Memory B cell (primary cell): ENCODE data around the gene AFAP1L2.
"Not testable (repeated sequence)": the region's sequence is repeated elsewhere in the genome, so short reads cannot be mapped to it uniquely, and the experiment has no call there.

ENCODE experiments used
- ATAC-seq: fragments of 150-1000 bp; cut with Tn5 transposase; 2 replicates; pipeline ENCODE4 v1.10.0; 2021; ENCODE audit warnings: low read depth, mild to moderate bottlenecking, moderate library complexity
- DNase-seq, 2 donors: peaks; one replicate each; pipeline ENCODE4 v3.0.0; 2022; ENCODE audit warnings: low spot score in 2 of 2
- H3K27ac Mint-ChIP-seq: one replicate; pipeline ENCODE4 v1.8.0; 2022; ENCODE audit warnings: mild to moderate bottlenecking, moderate library complexity, mixed read lengths
- H3K27me3 Mint-ChIP-seq: one replicate; pipeline ENCODE4 v1.8.0; 2022; ENCODE audit warnings: mixed read lengths
- H3K36me3 Mint-ChIP-seq: one replicate; pipeline ENCODE4 v1.8.0; 2022; ENCODE audit warnings: mild to moderate bottlenecking, mixed read lengths
- H3K4me1 Mint-ChIP-seq: one replicate; pipeline ENCODE4 v1.8.0; 2022; ENCODE audit warnings: mixed read lengths
- H3K4me3 Mint-ChIP-seq: one replicate; pipeline ENCODE4 v1.8.0; 2022; ENCODE audit warnings: mild to moderate bottlenecking, moderate library complexity, mixed read lengths
- H3K9me3 Mint-ChIP-seq: one replicate; pipeline ENCODE4 v1.8.0; 2022; ENCODE audit warnings: mixed read lengths

Gene AFAP1L2

DNA sequence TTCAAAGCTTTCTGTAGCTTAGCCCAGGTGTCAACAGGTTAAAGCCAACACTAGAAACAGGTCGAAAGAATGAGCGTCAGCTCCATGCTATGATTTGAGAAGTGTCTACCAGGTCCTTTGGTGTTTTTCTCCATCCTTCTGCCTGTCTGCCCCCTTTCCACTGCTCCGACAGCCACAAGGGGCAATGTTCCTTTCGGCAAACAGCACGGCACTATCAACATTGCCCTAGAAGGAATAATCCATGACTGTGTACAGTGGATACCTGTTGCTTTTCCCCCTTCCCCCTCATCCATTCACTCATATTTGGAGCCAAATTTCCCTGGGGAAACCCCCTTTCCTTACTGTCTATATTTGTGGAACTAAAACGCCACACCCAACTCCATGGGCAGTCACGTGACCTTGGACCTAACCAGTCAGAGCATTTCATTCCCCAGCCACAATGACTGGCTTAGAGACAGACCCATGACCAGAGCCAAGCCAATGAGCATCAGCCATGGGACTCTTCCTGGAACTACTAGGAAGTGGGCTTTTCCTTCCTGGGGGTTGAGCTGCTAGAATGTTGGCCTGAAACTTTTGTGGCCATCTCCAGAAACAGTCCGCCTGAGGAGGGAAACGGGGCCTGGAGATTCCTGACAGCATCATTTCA lies 51.5 kb downstream of the AFAP1L2 start:
- Mint-ChIP-seq H3K4me1 (no peaks in the 10 kb centered on the region), H3K27me3 (peaks cover 7% of the 10 kb centered on the region), H3K4me3 (no peak overlapping the region), H3K27ac (no peak overlapping the region), H3K9me3 (no peaks in the 10 kb centered on the region), H3K36me3 (no peaks in the 10 kb centered on the region)
- DNase-seq (no peak), ATAC-seq (no peak)

- Mint-ChIP-seq H3K4me1 (no peaks in the 10 kb centered on the region), H3K9me3 (no peaks in the 10 kb centered on the region), H3K27ac (no peak overlapping the region), H3K36me3 (no peaks in the 10 kb centered on the region), H3K27me3 (peaks cover 3% of the 10 kb centered on the region), H3K4me3 (no peak overlapping the region)
- DNase-seq (no peak), ATAC-seq (no peak)
Observed at GRCh38 chr10:114350751-114351150, 53.6 kb downstream of the AFAP1L2 start.

DNA sequence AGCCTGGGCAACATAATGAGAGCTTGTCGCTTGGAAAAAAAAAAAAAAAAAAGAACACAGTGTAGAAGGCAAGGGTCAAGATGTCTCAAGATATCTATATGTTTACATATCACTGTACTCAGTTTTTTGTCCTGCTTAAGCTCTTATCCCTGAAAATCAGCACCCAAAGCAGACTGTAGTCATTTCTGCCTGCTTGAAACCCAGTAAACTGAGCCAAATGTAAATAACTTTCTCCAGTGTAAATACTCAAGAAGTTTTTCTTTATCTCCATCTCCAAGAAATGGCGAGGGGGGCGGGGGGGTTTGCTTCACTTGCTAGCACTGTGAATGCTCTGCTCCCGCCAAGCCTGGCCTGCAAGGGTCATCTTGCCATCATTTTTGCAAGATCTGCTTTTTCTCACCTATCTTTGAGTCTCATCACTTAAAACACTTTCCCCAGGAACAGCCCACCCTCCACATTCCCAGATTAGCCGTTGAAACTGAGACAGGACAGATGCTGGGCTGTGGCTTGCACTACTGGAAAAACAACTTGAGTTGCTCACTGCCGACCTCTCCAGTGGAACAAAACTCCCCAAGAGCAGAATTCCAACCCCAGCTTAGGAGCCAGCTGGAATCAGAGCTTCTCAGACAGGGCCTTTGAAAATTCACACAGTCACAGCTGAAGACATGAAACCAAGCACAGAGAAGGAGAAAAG lies 54.6 kb downstream of the AFAP1L2 start:
- Mint-ChIP-seq H3K4me1 (no peaks in the 10 kb centered on the region), H3K4me3 (no peak overlapping the region), H3K27me3 (peaks cover 3% of the 10 kb centered on the region), H3K36me3 (no peaks in the 10 kb centered on the region), H3K9me3 (no peaks in the 10 kb centered on the region), H3K27ac (no peak overlapping the region)
- DNase-seq (no peak), ATAC-seq (no peak)

DNA sequence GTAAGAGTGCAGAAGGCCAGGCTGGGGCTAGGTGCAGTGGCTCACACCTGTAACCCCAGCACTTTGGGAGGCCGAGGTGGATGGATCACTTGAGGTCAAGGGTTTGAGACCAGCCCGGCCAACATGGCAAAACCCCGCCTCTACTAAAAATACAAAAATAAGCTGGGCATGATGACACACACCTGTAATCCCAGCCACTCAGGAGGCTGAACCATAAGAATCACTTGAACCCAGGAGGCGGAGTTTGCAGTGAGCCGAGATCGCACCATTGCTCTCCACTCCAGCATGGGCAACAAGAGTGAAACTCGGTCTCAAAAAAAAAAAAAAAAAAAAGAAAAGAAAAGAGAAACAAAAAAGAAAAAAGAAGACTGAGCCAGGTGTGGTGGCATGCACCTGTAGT lies 55.2 kb downstream of the AFAP1L2 start:
- H3K27me3 Mint-ChIP-seq, result not testable (repeated sequence)

GRCh38 chr10:114347791-114348190 lies 56.5 kb downstream of the AFAP1L2 start:
- Mint-ChIP-seq H3K36me3 (no peaks in the 10 kb centered on the region), H3K4me3 (no peak overlapping the region), H3K27me3 (no peaks in the 10 kb centered on the region), H3K4me1 (no peaks in the 10 kb centered on the region), H3K9me3 (no peaks in the 10 kb centered on the region), H3K27ac (no peak overlapping the region)
- DNase-seq (no peak), ATAC-seq (no peak)

More for the DNA sequence above, 55.2 kb downstream of the AFAP1L2 start:
- not testable (repeated sequence) for H3K4me1 Mint-ChIP-seq, H3K36me3 Mint-ChIP-seq, DNase-seq, H3K27ac Mint-ChIP-seq, ATAC-seq, H3K9me3 Mint-ChIP-seq, H3K4me3 Mint-ChIP-seq

- Mint-ChIP-seq H3K27me3 (no peaks in the 10 kb centered on the region), H3K27ac (no peak overlapping the region), H3K4me3 (no peak overlapping the region), H3K36me3 (no peaks in the 10 kb centered on the region), H3K9me3 (no peaks in the 10 kb centered on the region), H3K4me1 (no peaks in the 10 kb centered on the region)
- DNase-seq, result no peak
- ATAC-seq, result no peak
Observed at GRCh38 chr10:114347241-114347640, 57.1 kb downstream of the AFAP1L2 start.

GRCh38 chr10:114346176-114347031 lies 57.9 kb downstream of the AFAP1L2 start:
- H3K9me3 Mint-ChIP-seq, result no peaks in the 10 kb centered on the region
- ATAC-seq, result no peak
- H3K27ac Mint-ChIP-seq, result no peak overlapping the region

DNA sequence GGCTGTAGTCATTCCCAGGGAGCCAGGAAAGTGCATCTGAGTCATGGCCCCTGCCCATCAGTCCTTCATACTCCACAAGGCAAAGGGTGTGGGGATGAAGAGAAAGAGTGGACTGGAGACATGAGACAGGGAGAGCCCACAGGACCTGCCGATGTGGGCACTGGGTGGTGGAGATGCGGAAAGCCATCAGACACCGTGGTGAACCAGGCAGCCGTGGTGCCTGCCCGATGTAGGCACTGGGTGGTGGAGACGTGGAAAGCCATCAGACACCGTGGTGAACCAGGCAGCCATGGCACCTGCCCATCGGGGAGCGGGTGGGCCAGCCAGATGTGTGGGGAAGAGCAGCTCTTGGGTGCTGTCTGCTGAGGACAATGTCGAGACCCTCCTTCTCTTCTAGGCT lies 58.6 kb downstream of the AFAP1L2 start:
- no peak overlapping the region for H3K4me3 Mint-ChIP-seq
- ATAC-seq, result no peak
- peaks cover 3% of the 10 kb centered on the region for H3K27me3 Mint-ChIP-seq
- no peaks in the 10 kb centered on the region for H3K9me3 Mint-ChIP-seq
- no peak overlapping the region for H3K27ac Mint-ChIP-seq
- DNase-seq, result no peak
- H3K4me1 Mint-ChIP-seq, result no peaks in the 10 kb centered on the region
- no peaks in the 10 kb centered on the region for H3K36me3 Mint-ChIP-seq

More at GRCh38 chr10:114346176-114347031, 57.9 kb downstream of the AFAP1L2 start:
- no peak for DNase-seq
- H3K4me3 Mint-ChIP-seq, result no peak overlapping the region
- peaks cover 3% of the 10 kb centered on the region for H3K27me3 Mint-ChIP-seq
- H3K36me3 Mint-ChIP-seq, result no peaks in the 10 kb centered on the region
- no peaks in the 10 kb centered on the region for H3K4me1 Mint-ChIP-seq

DNA sequence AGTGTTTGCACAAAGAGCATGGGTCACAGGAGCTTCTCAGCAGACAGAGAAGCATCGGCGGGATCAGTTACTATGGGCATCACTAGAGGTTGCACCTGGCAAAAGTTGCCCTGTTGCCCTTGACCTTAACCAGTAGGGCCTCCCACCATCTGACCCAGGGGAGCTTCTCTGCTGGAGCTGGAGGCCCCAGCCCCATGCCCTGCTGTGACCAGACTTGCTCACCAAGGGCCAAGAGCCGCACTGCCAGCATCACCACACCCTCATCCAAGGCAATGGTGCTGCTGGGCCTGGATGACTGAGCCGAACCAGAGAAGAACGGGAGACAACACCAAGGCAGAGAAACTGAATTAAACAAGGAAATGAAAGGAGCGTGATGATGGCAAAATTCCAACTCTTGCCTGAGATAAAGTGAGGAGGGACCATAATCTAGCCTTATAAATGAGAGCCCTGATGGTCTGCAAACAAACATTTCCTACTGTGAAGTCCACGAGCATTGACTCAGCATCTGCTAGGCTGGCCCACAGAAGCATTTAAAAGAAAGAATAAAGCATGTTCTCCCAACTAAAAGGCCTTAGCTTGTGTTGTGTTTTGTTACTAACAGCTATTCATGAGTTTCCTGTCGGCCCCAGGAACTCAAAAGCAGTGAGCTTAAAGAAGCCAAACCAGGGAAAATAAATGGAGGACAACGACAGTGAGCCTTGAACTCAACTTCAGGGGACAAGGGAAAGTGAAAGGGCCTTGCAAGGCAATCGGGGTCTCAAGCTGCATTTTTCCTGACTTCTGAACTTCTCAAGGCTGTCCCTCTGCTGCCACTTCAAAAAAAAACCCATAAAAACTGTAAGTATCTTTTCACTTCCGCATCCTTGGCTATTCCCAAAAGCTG lies 60.4 kb downstream of the AFAP1L2 start:
- Mint-ChIP-seq H3K9me3 (no peaks in the 10 kb centered on the region), H3K27me3 (peaks cover 3% of the 10 kb centered on the region), H3K27ac (no peak overlapping the region), H3K4me3 (no peak overlapping the region), H3K36me3 (no peaks in the 10 kb centered on the region), H3K4me1 (no peaks in the 10 kb centered on the region)
- DNase-seq, result no peak
- no peak for ATAC-seq

GRCh38 chr10:114342976-114343375 lies 61.3 kb downstream of the AFAP1L2 start:
- Mint-ChIP-seq H3K27ac (no peak overlapping the region), H3K4me1 (no peaks in the 10 kb centered on the region), H3K27me3 (peaks cover 3% of the 10 kb centered on the region), H3K9me3 (no peaks in the 10 kb centered on the region), H3K36me3 (no peaks in the 10 kb centered on the region), H3K4me3 (no peak overlapping the region)
- ATAC-seq (no peak), DNase-seq (no peak)

DNA sequence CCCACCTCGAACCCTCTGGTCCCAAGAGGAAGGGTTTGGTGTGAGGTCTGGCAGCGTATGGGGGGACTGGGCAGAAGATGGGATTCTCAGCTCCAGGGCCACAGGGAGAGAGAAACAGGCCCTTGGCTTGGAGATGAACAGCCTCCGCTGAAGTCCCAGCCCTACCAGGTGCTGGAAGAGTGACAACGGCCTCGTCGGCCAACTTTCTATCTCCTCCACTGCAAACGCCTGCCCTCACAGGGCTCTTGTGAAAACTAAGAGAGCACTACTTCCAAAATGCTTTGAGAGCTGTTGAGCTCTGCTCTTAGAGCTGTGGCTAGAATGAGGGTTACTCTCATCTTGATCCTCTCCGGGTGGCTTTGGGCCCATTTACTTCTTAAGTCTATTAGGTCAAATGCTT lies 63.5 kb downstream of the AFAP1L2 start:
- Mint-ChIP-seq H3K27ac (no peak overlapping the region), H3K4me3 (no peak overlapping the region), H3K4me1 (no peaks in the 10 kb centered on the region), H3K9me3 (no peaks in the 10 kb centered on the region), H3K36me3 (no peaks in the 10 kb centered on the region), H3K27me3 (peaks cover 5% of the 10 kb centered on the region)
- no peak for ATAC-seq
- no peak for DNase-seq

DNA sequence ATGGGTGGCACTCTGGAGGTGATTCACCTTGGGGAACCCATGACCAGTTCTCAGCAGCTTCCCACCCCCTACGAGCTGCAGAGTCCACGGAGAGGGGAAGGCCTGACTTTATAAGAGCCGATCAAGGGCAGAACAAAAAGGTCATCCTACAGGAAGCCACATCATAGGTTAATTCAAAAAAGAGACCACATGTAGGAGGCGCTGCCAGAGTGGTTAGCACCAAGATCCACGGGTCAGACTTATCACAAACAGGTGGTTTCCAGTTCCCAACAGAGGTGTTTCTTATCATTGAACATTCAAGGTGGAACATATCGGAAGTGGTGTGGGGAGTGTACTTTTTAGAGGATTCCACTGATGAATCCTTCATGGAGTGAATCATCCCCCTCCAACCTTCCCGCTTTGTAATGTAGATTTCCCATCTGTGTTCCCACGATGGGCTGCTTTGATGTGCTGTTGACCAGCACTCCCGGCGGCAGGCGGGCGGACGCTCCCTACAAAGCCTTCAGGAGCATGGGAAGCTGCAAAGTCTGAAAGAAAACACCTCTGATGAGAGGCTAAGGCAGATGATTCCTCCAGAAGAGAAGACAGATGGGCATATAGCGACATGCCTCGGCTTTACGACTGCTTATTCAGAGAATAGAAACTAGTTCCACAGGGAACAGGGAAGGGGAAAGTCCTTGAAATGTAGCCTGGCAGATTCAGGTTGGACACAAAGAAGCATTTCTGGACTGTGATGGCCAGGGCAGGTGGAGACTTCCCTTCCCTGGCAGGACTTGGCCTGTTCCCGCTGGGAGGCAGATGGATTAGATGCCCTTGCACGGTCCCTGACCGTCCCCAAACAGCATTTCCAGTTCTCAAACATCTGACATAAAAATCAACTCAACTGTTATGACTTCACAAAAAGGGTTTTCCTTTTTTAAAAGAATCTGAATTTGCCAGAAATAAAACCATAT lies 66.5 kb downstream of the AFAP1L2 start:
- H3K27ac Mint-ChIP-seq, result no peak overlapping the region
- no peaks in the 10 kb centered on the region for H3K9me3 Mint-ChIP-seq
- H3K36me3 Mint-ChIP-seq, result no peaks in the 10 kb centered on the region
- no peaks in the 10 kb centered on the region for H3K4me1 Mint-ChIP-seq
- H3K4me3 Mint-ChIP-seq, result no peak overlapping the region
- ATAC-seq (no peak), DNase-seq (no peak)
- H3K27me3 Mint-ChIP-seq, result peaks cover 7% of the 10 kb centered on the region
